Measurements from ENCODE around the gene GOLGA6C. TPM values are rescaled to one million over a fixed set of nuclear protein-coding genes. Genes with fewer than 3 reads are reported as not detected.
A peak's percentile ranks its signal among the peaks of the same experiment; 100 is the strongest.
"Not testable (repeated sequence)": the region's sequence is repeated elsewhere in the genome, so short reads cannot be mapped to it uniquely, and the experiment has no call there.

Gene GOLGA6C
- total RNA-seq, 2 donors from 2014 or later: 0.34 TPM; not detected in 1

- not testable (repeated sequence) for H3K27me3 Mint-ChIP-seq (ENCODE audit: low read depth); H3K4me1 Mint-ChIP-seq (ENCODE audit: low read depth); H3K4me3 Mint-ChIP-seq
Measured at GRCh38 chr15:75248991-75249390, 9.1 kb upstream of the GOLGA6C start.

GRCh38 chr15:75249726-75250125, 8.4 kb upstream of the GOLGA6C start:
- H3K4me1 Mint-ChIP-seq (ENCODE audit: low read depth): no peaks in the 10 kb centered on the region

More at GRCh38 chr15:75248991-75249390, 9.1 kb upstream of the GOLGA6C start:
- not testable (repeated sequence) for DNase-seq; H3K27ac Mint-ChIP-seq; H3K9me3 Mint-ChIP-seq; H3K36me3 Mint-ChIP-seq (ENCODE audit: insufficient read depth in 2 of 2); ATAC-seq (replicated peaks in 1 of 2)

GRCh38 chr15:75251343-75251742, 6.8 kb upstream of the GOLGA6C start:
- H3K36me3 Mint-ChIP-seq (ENCODE audit: insufficient read depth in 2 of 2); H3K4me3 Mint-ChIP-seq; H3K27ac Mint-ChIP-seq; H3K4me1 Mint-ChIP-seq (ENCODE audit: low read depth); H3K9me3 Mint-ChIP-seq; ATAC-seq (replicated peaks in 1 of 2); DNase-seq; H3K27me3 Mint-ChIP-seq (ENCODE audit: low read depth): not testable (repeated sequence)

More at GRCh38 chr15:75249726-75250125, 8.4 kb upstream of the GOLGA6C start:
- Mint-ChIP-seq H3K36me3 (ENCODE audit: insufficient read depth in 2 of 2) (no peaks in the 10 kb centered on the region), H3K9me3 (no peaks in the 10 kb centered on the region), H3K27me3 (ENCODE audit: low read depth) (peaks cover 6% of the 10 kb centered on the region), H3K27ac (no peak overlapping the region), H3K4me3 (no peak overlapping the region)
- ATAC-seq (replicated peaks in 1 of 2) (no peak), DNase-seq (no peak)

DNA sequence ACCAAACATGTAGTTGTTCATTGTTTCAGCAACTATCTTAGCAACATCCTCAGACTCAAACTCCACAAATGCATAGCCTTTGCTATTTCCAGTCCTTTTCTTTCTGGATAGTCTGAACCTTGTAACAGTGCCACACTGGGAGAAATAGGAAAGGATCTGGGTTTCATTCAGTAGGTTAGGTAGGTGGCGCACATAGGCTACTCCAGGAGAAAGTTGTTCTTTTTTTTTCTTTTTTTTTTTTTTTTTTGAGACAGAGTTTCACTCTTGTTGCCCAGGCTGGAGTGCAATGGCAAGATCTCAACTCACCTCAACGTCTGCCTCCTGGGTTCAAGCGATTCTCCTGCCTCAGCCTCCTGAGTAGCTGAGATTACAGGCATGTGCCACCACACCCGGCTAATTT, 5.8 kb upstream of the GOLGA6C start:
- not testable (repeated sequence) for DNase-seq; H3K4me3 Mint-ChIP-seq; H3K4me1 Mint-ChIP-seq (ENCODE audit: low read depth); H3K36me3 Mint-ChIP-seq (ENCODE audit: insufficient read depth in 2 of 2); ATAC-seq (replicated peaks in 1 of 2); H3K27me3 Mint-ChIP-seq (ENCODE audit: low read depth); H3K9me3 Mint-ChIP-seq; H3K27ac Mint-ChIP-seq

GRCh38 chr15:75258620-75259343, 648 bp downstream of the GOLGA6C start:
- H3K4me3 Mint-ChIP-seq; H3K27ac Mint-ChIP-seq; H3K4me1 Mint-ChIP-seq (ENCODE audit: low read depth); H3K27me3 Mint-ChIP-seq (ENCODE audit: low read depth); DNase-seq; H3K36me3 Mint-ChIP-seq (ENCODE audit: insufficient read depth in 2 of 2); ATAC-seq (replicated peaks in 1 of 2); H3K9me3 Mint-ChIP-seq: not testable (repeated sequence)

- H3K9me3 Mint-ChIP-seq; H3K27me3 Mint-ChIP-seq (ENCODE audit: low read depth); H3K4me1 Mint-ChIP-seq (ENCODE audit: low read depth); H3K27ac Mint-ChIP-seq; H3K36me3 Mint-ChIP-seq (ENCODE audit: insufficient read depth in 2 of 2); ATAC-seq (replicated peaks in 1 of 2); H3K4me3 Mint-ChIP-seq; DNase-seq: not testable (repeated sequence)
Measured at GRCh38 chr15:75259873-75260272, 1.7 kb downstream of the GOLGA6C start.

- H3K36me3 Mint-ChIP-seq (ENCODE audit: insufficient read depth in 2 of 2); H3K27me3 Mint-ChIP-seq (ENCODE audit: low read depth); ATAC-seq (replicated peaks in 1 of 2); H3K9me3 Mint-ChIP-seq; H3K4me1 Mint-ChIP-seq (ENCODE audit: low read depth); H3K4me3 Mint-ChIP-seq; DNase-seq; H3K27ac Mint-ChIP-seq: not testable (repeated sequence)
Measured at GRCh38 chr15:75273751-75274359, 15.7 kb downstream of the GOLGA6C start.

GRCh38 chr15:75274509-75275107, 16.5 kb downstream of the GOLGA6C start:
- H3K27me3 Mint-ChIP-seq (ENCODE audit: low read depth); H3K4me1 Mint-ChIP-seq (ENCODE audit: low read depth); H3K4me3 Mint-ChIP-seq; H3K27ac Mint-ChIP-seq; H3K9me3 Mint-ChIP-seq; H3K36me3 Mint-ChIP-seq (ENCODE audit: insufficient read depth in 2 of 2): not testable (repeated sequence)
- DNase-seq (peak; percentile 70 to 83), ATAC-seq (replicated peaks in 1 of 2) (peak; percentile 82 to 94)

GRCh38 chr15:75275617-75276016, 17.5 kb downstream of the GOLGA6C start:
- not testable (repeated sequence) for H3K36me3 Mint-ChIP-seq (ENCODE audit: insufficient read depth in 2 of 2); ATAC-seq (replicated peaks in 1 of 2); H3K4me3 Mint-ChIP-seq; DNase-seq; H3K9me3 Mint-ChIP-seq; H3K4me1 Mint-ChIP-seq (ENCODE audit: low read depth); H3K27me3 Mint-ChIP-seq (ENCODE audit: low read depth); H3K27ac Mint-ChIP-seq

GRCh38 chr15:75278497-75278896, 20.4 kb downstream of the GOLGA6C start:
- not testable (repeated sequence) for H3K36me3 Mint-ChIP-seq (ENCODE audit: insufficient read depth in 2 of 2); H3K9me3 Mint-ChIP-seq; DNase-seq; ATAC-seq (replicated peaks in 1 of 2); H3K4me1 Mint-ChIP-seq (ENCODE audit: low read depth); H3K27ac Mint-ChIP-seq; H3K4me3 Mint-ChIP-seq; H3K27me3 Mint-ChIP-seq (ENCODE audit: low read depth)

DNA sequence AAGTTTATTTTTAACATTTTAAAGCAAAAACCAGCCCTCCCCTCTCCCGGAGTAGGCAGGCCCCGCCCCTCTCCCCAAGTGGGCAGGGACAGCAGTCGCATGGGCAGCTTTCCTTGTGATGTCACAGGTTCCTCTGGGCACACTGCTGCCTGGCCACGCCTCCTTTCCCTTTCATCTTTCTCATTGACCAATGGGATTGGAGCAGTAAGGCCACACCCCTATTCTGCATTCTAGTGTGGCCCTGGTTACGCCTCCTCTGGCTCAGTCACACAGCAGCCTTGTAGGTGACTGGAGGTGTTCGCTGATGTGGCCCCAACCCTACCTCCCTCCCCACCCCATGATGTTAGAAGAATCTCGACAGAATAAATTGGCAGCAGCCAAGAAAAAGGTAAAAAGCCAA, 24.4 kb downstream of the GOLGA6C start, which contains the start of gene GOLGA6D:
GOLGA6D (plus strand) TSS at position 264 of the 400 bp plus-strand sequence; CDS start at position 305, 41 bp downstream.
- H3K27me3 Mint-ChIP-seq (ENCODE audit: low read depth); H3K36me3 Mint-ChIP-seq (ENCODE audit: insufficient read depth in 2 of 2); H3K9me3 Mint-ChIP-seq; H3K4me3 Mint-ChIP-seq; H3K4me1 Mint-ChIP-seq (ENCODE audit: low read depth); ATAC-seq (replicated peaks in 1 of 2); H3K27ac Mint-ChIP-seq; DNase-seq: not testable (repeated sequence)

DNA sequence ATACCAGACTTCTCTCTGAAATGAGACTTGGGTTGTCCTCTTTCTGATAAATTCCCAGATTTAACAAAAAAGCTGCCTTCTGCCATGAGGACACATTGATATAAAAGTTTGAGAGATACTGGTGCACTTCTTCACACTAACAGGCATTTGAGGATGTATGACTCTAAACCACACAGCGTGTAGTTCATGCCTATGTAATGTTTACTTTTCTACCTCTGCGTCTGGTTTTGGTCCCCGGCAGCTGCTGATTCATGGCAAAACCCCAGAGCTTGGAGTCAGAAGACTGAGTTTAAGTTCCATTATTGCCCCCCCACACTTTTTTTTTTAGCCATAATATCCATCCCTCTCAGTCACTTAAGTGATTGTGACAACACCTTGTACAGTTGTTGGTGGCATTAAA, 26.0 kb downstream of the GOLGA6C start:
- not testable (repeated sequence) for H3K27me3 Mint-ChIP-seq (ENCODE audit: low read depth); H3K9me3 Mint-ChIP-seq; ATAC-seq (replicated peaks in 1 of 2); H3K4me3 Mint-ChIP-seq; H3K27ac Mint-ChIP-seq; H3K4me1 Mint-ChIP-seq (ENCODE audit: low read depth); DNase-seq; H3K36me3 Mint-ChIP-seq (ENCODE audit: insufficient read depth in 2 of 2)

GRCh38 chr15:75293660-75294059, 35.5 kb downstream of the GOLGA6C start:
- H3K27me3 Mint-ChIP-seq (ENCODE audit: low read depth); ATAC-seq (replicated peaks in 1 of 2); H3K36me3 Mint-ChIP-seq (ENCODE audit: insufficient read depth in 2 of 2); H3K4me1 Mint-ChIP-seq (ENCODE audit: low read depth); H3K4me3 Mint-ChIP-seq; DNase-seq; H3K27ac Mint-ChIP-seq; H3K9me3 Mint-ChIP-seq: not testable (repeated sequence)

Measured in activated T-cell treated with anti-CD3 and anti-CD28 coated beads, Interleukin-2, amount 50 U/mL, for 72 hours (primary cell).